IMR-90 (cell line): ENCODE data around the gene SPRR3.

Experiments
- BHLHE40 ChIP-seq: fragments of 150-350 bp; IDR thresholded peaks from 2 replicates; pipeline ENCODE4 v1.6.1; 2016; ENCODE audit warnings: mild to moderate bottlenecking, low read depth, low read length
- CEBPB ChIP-seq: IDR thresholded peaks from 2 replicates; pipeline ENCODE4 v1.6.1; 2012; ENCODE audit warnings: low read depth, low read length, improper control_type of control experiment
- CHD1 ChIP-seq: IDR thresholded peaks from 2 replicates; pipeline ENCODE4 v1.6.1; 2012; ENCODE audit warnings: low read depth, low read length, improper control_type of control experiment
- ELK1 ChIP-seq: fragments of 150-350 bp; IDR thresholded peaks from 2 replicates; pipeline ENCODE4 v1.6.1; 2016; ENCODE audit warnings: low read depth, mild to moderate bottlenecking, low read length, moderate library complexity, borderline replicate concordance
- MAFK ChIP-seq: IDR thresholded peaks from 2 replicates; pipeline ENCODE4 v1.6.1; 2012; ENCODE audit warnings: low read depth, low read length, improper control_type of control experiment
- NFE2L2 ChIP-seq: fragments of 150-350 bp; IDR thresholded peaks from 2 replicates; pipeline ENCODE4 v1.6.1; 2016; ENCODE audit warnings: low read depth, mild to moderate bottlenecking, low read length
- POLR2A ChIP-seq: IDR thresholded peaks from 2 replicates; pipeline ENCODE4 v1.6.1; 2012; ENCODE audit warnings: mild to moderate bottlenecking, low read depth, low read length
- RAD21 ChIP-seq: IDR thresholded peaks from 2 replicates; pipeline ENCODE4 v1.6.1; 2012; ENCODE audit warnings: low read length, improper control_type of control experiment
- RCOR1 ChIP-seq: IDR thresholded peaks from 2 replicates; pipeline ENCODE4 v1.6.1; 2012; ENCODE audit warnings: mild to moderate bottlenecking, low read length, improper control_type of control experiment; ENCODE audit not compliant: insufficient replicate concordance
- RFX5 ChIP-seq: IDR thresholded peaks from 2 replicates; pipeline ENCODE4 v1.8.0; 2012; ENCODE audit warnings: low read depth, mild to moderate bottlenecking, low read length, moderate library complexity
- SMC3 ChIP-seq: fragments of 150-350 bp; IDR thresholded peaks from 2 replicates; pipeline ENCODE4 v1.6.1; 2016; ENCODE audit warnings: low read depth, mild to moderate bottlenecking, antibody characterized with exemption, low read length, moderate library complexity
- TF ChIP-seq, protein P1 (sequence below): fragments of 150-350 bp; IDR thresholded peaks from 2 replicates; pipeline ENCODE4 v1.6.1; 2017; ENCODE audit warnings: mild to moderate bottlenecking, antibody characterized with exemption, low read length, low read depth
- TF ChIP-seq, protein P2 (sequence below): conservative IDR thresholded peaks from 2 replicates; pipeline ENCODE4 v1.5.1; 2012; ENCODE audit warnings: mild to moderate bottlenecking, low read depth, low read length, improper control_type of control experiment

DNA sequence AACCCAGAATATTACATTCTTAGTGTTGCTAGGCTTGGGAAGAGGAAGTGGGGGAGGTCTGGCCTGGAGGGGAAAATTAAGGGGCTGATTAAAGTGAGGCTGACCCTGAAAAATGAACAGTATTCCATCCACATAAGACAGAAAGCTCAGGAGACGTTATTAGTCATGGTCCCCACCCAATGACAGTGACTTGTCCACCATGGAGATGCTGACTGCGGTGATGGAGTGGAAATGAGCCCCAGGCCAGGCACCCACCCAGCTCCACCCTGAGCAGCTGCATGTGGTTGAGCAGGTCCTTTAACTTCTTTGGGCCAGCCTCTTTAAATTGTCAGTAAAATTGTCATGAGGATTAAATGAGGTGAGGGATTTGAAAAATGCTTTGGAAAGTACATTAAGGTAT is 32.5 kb upstream of the SPRR3 start:
- TF ChIP-seq, protein P1, sequence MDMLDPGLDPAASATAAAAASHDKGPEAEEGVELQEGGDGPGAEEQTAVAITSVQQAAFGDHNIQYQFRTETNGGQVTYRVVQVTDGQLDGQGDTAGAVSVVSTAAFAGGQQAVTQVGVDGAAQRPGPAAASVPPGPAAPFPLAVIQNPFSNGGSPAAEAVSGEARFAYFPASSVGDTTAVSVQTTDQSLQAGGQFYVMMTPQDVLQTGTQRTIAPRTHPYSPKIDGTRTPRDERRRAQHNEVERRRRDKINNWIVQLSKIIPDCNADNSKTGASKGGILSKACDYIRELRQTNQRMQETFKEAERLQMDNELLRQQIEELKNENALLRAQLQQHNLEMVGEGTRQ = no peak
- TF ChIP-seq RAD21 (no peak), BHLHE40 (no peak), MAFK (no peak), RFX5 (no peak), RCOR1 (no peak), CHD1 (no peak), NFE2L2 (no peak), SMC3 (no peak), ELK1 (no peak), CEBPB (no peak), POLR2A (no peak)
- TF ChIP-seq, protein P2, sequence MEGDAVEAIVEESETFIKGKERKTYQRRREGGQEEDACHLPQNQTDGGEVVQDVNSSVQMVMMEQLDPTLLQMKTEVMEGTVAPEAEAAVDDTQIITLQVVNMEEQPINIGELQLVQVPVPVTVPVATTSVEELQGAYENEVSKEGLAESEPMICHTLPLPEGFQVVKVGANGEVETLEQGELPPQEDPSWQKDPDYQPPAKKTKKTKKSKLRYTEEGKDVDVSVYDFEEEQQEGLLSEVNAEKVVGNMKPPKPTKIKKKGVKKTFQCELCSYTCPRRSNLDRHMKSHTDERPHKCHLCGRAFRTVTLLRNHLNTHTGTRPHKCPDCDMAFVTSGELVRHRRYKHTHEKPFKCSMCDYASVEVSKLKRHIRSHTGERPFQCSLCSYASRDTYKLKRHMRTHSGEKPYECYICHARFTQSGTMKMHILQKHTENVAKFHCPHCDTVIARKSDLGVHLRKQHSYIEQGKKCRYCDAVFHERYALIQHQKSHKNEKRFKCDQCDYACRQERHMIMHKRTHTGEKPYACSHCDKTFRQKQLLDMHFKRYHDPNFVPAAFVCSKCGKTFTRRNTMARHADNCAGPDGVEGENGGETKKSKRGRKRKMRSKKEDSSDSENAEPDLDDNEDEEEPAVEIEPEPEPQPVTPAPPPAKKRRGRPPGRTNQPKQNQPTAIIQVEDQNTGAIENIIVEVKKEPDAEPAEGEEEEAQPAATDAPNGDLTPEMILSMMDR = no peak
